Stimulated activated CD4-positive, alpha-beta T cell treated with anti-CD3 and anti-CD28 coated beads, Interleukin-4, amount 100 ng/mL, for 1 hour (primary cell): Measurements from ENCODE around the gene KCNMB2.
"Not testable (repeated sequence)": the region's sequence is repeated elsewhere in the genome, so short reads cannot be mapped to it uniquely, and the experiment has no call there.

Experiments used
- DNase-seq: peaks from one replicate; pipeline ENCODE4 v3.0.0-alpha.2; 2020

Gene KCNMB2

GRCh38 chr3:178826435-178827123 lies 290.3 kb downstream of the KCNMB2 start:
- no peak for DNase-seq

- no peak for DNase-seq
Observed at GRCh38 chr3:178827285-178827856, 291.1 kb downstream of the KCNMB2 start.

GRCh38 chr3:178833695-178834094 lies 297.5 kb downstream of the KCNMB2 start:
- no peak for DNase-seq

GRCh38 chr3:178835033-178835432 lies 298.8 kb downstream of the KCNMB2 start:
- no peak for DNase-seq

GRCh38 chr3:178837512-178837911 lies 301.3 kb downstream of the KCNMB2 start:
- no peak for DNase-seq

GRCh38 chr3:178840586-178840985 lies 304.4 kb downstream of the KCNMB2 start:
- DNase-seq, result no peak

- DNase-seq, result no peak
Observed at GRCh38 chr3:178841011-178841410, 304.8 kb downstream of the KCNMB2 start.

GRCh38 chr3:178844916-178845315 lies 308.7 kb downstream of the KCNMB2 start:
- DNase-seq, result no peak

GRCh38 chr3:178845420-178846118 lies 309.3 kb downstream of the KCNMB2 start:
- no peak for DNase-seq

- DNase-seq, result no peak
Observed at GRCh38 chr3:178847190-178847589, 311.0 kb downstream of the KCNMB2 start.

GRCh38 chr3:178849199-178849910 lies 313.1 kb downstream of the KCNMB2 start:
- DNase-seq, result no peak

GRCh38 chr3:178850450-178851190 lies 314.4 kb downstream of the KCNMB2 start:
- DNase-seq, result no peak

- DNase-seq, result no peak
Observed at GRCh38 chr3:178851564-178851963, 315.3 kb downstream of the KCNMB2 start.

- DNase-seq, result no peak
Observed at GRCh38 chr3:178856804-178857203, 320.6 kb downstream of the KCNMB2 start.

- no peak for DNase-seq
Observed at GRCh38 chr3:178859386-178859785, 323.1 kb downstream of the KCNMB2 start.

- DNase-seq, result not testable (repeated sequence)
Observed at GRCh38 chr3:178859900-178860436, 323.7 kb downstream of the KCNMB2 start.

- DNase-seq, result no peak
Observed at GRCh38 chr3:178868681-178869080, 332.4 kb downstream of the KCNMB2 start.

- DNase-seq, result no peak
Observed at GRCh38 chr3:178870085-178870484, 333.8 kb downstream of the KCNMB2 start.

GRCh38 chr3:178875157-178875556 lies 338.9 kb downstream of the KCNMB2 start:
- no peak for DNase-seq

GRCh38 chr3:178875836-178876235 lies 339.6 kb downstream of the KCNMB2 start:
- no peak for DNase-seq

- DNase-seq, result no peak
Observed at GRCh38 chr3:178880274-178880673, 344.0 kb downstream of the KCNMB2 start.
